HepG2 (cell line): Measurements from ENCODE around the gene TBXA2R. TPM values are rescaled to one million over a fixed set of nuclear protein-coding genes. Genes with fewer than 3 reads are reported as not detected.

ENCODE experiments used
- FOXP1 ChIP-seq, 2 experiments: fragments of 450-650 bp in 1 of 2; IDR thresholded peaks; 2 replicates each; pipeline ENCODE4 v1.6.1; 2017 to 2018; ENCODE audit warnings: antibody characterized with exemption in 1 of 2
- HMGA1 ChIP-seq: sonication (generic); formaldehyde crosslinking; conservative IDR thresholded peaks from 2 replicates; pipeline ENCODE4 v1.4.0; 2020; ENCODE audit warnings: missing genetic modification reagents
- HNRNPK ChIP-seq: fragments of 200-400 bp; formaldehyde crosslinking; IDR thresholded peaks from 2 replicates; pipeline ENCODE4 v1.6.1; 2018; ENCODE audit warnings: low read length, low read depth, moderate library complexity, mild to moderate bottlenecking; ENCODE audit not compliant: poor library complexity, severe bottlenecking
- IKZF1 ChIP-seq: fragments of 450-650 bp; IDR thresholded peaks from 2 replicates; pipeline ENCODE4 v1.7.1; 2016
- IRX3 ChIP-seq: sonication (generic); formaldehyde crosslinking; IDR thresholded peaks from 2 replicates; pipeline ENCODE4 v1.8.1; 2023; ENCODE audit warnings: mild to moderate bottlenecking, low read depth, missing genetic modification reagents, borderline replicate concordance
- KDM6A ChIP-seq: IDR thresholded peaks from 2 replicates; pipeline ENCODE4 v1.6.1; 2016; ENCODE audit warnings: low read depth
- MYC ChIP-seq: sonication (generic); formaldehyde crosslinking; IDR thresholded peaks from 2 replicates; pipeline ENCODE4 v1.9.0; 2021; ENCODE audit warnings: missing genetic modification reagents, borderline replicate concordance
- PHF8 ChIP-seq: sonication (generic); formaldehyde crosslinking; IDR thresholded peaks from 2 replicates; pipeline ENCODE4 v1.5.0; 2020; ENCODE audit warnings: missing genetic modification reagents
- RBFOX2 ChIP-seq: fragments of 200-400 bp; formaldehyde crosslinking; IDR thresholded peaks from 2 replicates; pipeline ENCODE4 v1.6.1; 2017; ENCODE audit warnings: low read depth, mild to moderate bottlenecking, low read length
- RCOR2 ChIP-seq: IDR thresholded peaks from 2 replicates; pipeline ENCODE4 v1.6.1; 2016; ENCODE audit warnings: missing biosample characterization, missing genetic modification reagents
- SMC3 ChIP-seq: IDR thresholded peaks from 2 replicates; pipeline ENCODE4 v1.6.1; 2011; ENCODE audit warnings: low read length, improper control_type of control experiment
- SNAPC2 ChIP-seq: sonication (generic); formaldehyde crosslinking; IDR thresholded peaks from 2 replicates; pipeline ENCODE4 v1.8.1; 2022; ENCODE audit warnings: mild to moderate bottlenecking, missing genetic modification reagents
- TAF1 ChIP-seq: sonication (generic); formaldehyde crosslinking; IDR thresholded peaks from 2 replicates; pipeline ENCODE4 v1.4.0; 2020; ENCODE audit warnings: missing genetic modification reagents
- ZBTB42 ChIP-seq: sonication (generic); formaldehyde crosslinking; IDR thresholded peaks from 2 replicates; pipeline ENCODE4 v1.5.0; 2020; ENCODE audit warnings: mild to moderate bottlenecking, missing genetic modification reagents
- ZC3H4 ChIP-seq: sonication (generic); formaldehyde crosslinking; IDR thresholded peaks from 2 replicates; pipeline ENCODE4 v1.4.0; 2020; ENCODE audit warnings: missing genetic modification reagents, borderline replicate concordance
- ZFY ChIP-seq: sonication (generic); formaldehyde crosslinking; IDR thresholded peaks from 2 replicates; pipeline ENCODE4 v1.4.0; 2020; ENCODE audit warnings: missing genetic modification reagents
- ZNF205 ChIP-seq: IDR thresholded peaks from 2 replicates; pipeline ENCODE4 v1.6.1; 2018; ENCODE audit warnings: missing biosample characterization, missing genetic modification reagents
- ZNF224 ChIP-seq: sonication (generic); formaldehyde crosslinking; IDR thresholded peaks from 2 replicates; pipeline ENCODE4 v1.5.0; 2020; ENCODE audit warnings: mild to moderate bottlenecking, missing genetic modification reagents
- ZNF33B ChIP-seq: sonication (generic); formaldehyde crosslinking; IDR thresholded peaks from 2 replicates; pipeline ENCODE4 v1.5.1; 2020; ENCODE audit warnings: mild to moderate bottlenecking, missing genetic modification reagents
- ZNF446 ChIP-seq: sonication (generic); formaldehyde crosslinking; IDR thresholded peaks from 2 replicates; pipeline ENCODE4 v1.5.0; 2020; ENCODE audit warnings: mild to moderate bottlenecking, missing genetic modification reagents
- ZNF569 ChIP-seq: sonication (generic); formaldehyde crosslinking; IDR thresholded peaks from 2 replicates; pipeline ENCODE4 v1.5.0; 2020; ENCODE audit warnings: mild to moderate bottlenecking, missing genetic modification reagents, moderate library complexity, borderline replicate concordance
- ZNF768 ChIP-seq: sonication (generic); formaldehyde crosslinking; IDR thresholded peaks from 2 replicates; pipeline ENCODE4 v1.4.0; 2020; ENCODE audit warnings: missing genetic modification reagents
- ZNF777 ChIP-seq: sonication (generic); formaldehyde crosslinking; IDR thresholded peaks from 2 replicates; pipeline ENCODE4 v1.4.0; 2020; ENCODE audit warnings: missing genetic modification reagents
- polyA plus RNA-seq, 8 experiments: library from polyadenylated mRNA; depleted of rRNA in 3 of 8; stranded (reverse) in 7 of 8; unstranded in 1 of 8; fragments of >200 nt; fragmentation: Illumina TruSeq in 4 of 8; extraction: Trizol in 4 of 8; gene quantifications; 2 replicates each; pipeline versions ENCODE4 v1.2.1 to v1.2.3, GENCODE V29; 2011 to 2016; ENCODE audit warnings: low read depth in 4 of 8, missing spikeins in 1 of 8, mixed read lengths in 1 of 8; ENCODE audit not compliant: insufficient read depth in 1 of 8
- total RNA-seq, 5 experiments: library from RNA; depleted of rRNA; stranded (reverse); fragments of >200 nt; fragmentation: Illumina TruSeq; extraction: Trizol; gene quantifications; 2 replicates each; pipeline ENCODE4 v1.2.3, GENCODE V29; 2016; ENCODE audit warnings: low read depth in 1 of 5
- TF ChIP-seq, protein P1 (sequence below): sonication (generic); formaldehyde crosslinking; IDR thresholded peaks from 2 replicates; pipeline ENCODE4 v1.8.0; 2022; ENCODE audit warnings: missing genetic modification reagents, mild to moderate bottlenecking, borderline replicate concordance
- TF ChIP-seq, protein P2 (sequence below): IDR thresholded peaks from 2 replicates; pipeline ENCODE4 v1.6.1; 2016; ENCODE audit warnings: mild to moderate bottlenecking, missing biosample characterization, missing genetic modification reagents
- TF ChIP-seq, protein P3 (sequence below): sonication (generic); formaldehyde crosslinking; conservative IDR thresholded peaks from 2 replicates; pipeline ENCODE4 v1.8.1; 2023; ENCODE audit warnings: missing genetic modification reagents

The TBXA2R gene
- total and polyA plus RNA-seq, 2 of the 13 experiments (the other 11 are each of a cell fraction or from before 2014, with no cell fraction given), result 0.09 TPM; not detected in 1

DNA sequence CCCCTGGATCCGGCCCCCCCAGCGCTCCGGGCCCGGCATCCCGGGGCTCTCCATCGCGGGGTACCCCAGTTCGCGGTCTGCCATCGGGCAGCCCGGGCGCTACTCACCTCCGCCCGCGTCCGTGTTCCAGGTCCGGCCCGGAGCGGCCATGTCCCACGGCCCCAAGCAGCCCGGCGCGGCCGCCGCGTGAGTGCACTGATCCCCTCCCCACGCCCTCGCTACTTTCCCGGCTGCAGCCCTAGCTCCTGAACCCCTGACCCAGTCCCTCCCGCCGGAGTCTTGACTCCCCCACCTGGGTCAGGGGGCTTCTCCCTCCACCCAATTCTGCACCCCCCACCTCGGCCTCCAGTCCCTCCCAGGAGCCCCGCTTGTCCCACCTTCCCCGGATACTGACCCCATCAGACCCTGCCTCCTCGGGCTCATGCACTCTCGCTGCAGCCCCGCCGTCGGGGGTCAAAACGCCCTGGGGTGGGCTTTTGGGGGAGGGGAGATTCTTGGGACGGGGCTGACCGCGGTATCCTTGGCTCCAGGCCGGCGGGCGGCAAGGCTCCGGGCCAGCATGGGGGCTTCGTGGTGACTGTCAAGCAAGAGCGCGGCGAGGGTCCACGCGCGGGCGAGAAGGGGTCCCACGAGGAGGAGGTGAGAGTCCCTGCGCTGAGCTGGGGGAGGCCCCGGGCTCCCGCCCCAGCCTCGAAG, 33.4 kb downstream of the TBXA2R start (continued):
- TF ChIP-seq, protein P1, sequence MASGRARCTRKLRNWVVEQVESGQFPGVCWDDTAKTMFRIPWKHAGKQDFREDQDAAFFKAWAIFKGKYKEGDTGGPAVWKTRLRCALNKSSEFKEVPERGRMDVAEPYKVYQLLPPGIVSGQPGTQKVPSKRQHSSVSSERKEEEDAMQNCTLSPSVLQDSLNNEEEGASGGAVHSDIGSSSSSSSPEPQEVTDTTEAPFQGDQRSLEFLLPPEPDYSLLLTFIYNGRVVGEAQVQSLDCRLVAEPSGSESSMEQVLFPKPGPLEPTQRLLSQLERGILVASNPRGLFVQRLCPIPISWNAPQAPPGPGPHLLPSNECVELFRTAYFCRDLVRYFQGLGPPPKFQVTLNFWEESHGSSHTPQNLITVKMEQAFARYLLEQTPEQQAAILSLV, result 0 out of 2 replicates have a peak, but pooled peaks have one; percentile 46
- TF ChIP-seq ZNF33B (CRISPR knock-in tag) (0 out of 2 replicates have a peak, but pooled peaks have one; percentile 28), ZNF569 (CRISPR knock-in tag) (no peak), HMGA1 (CRISPR knock-in tag) (no peak), ZNF205 (CRISPR knock-in tag) (no peak), IRX3 (CRISPR knock-in tag) (0 out of 2 replicates have a peak, but pooled peaks have one; percentile 31), ZC3H4 (CRISPR knock-in tag) (no peak), ZNF224 (CRISPR knock-in tag) (no peak), RBFOX2 (peak; percentile 54), KDM6A (no peak), PHF8 (CRISPR knock-in tag) (0 out of 2 replicates have a peak, but pooled peaks have one; percentile 15), SMC3 (no peak), FOXP1 (IDR thresholded peaks at IDR 0.05) (no peak), FOXP1 (CRISPR knock-in tag; IDR thresholded peaks at IDR 0.05) (no peak), RCOR2 (no peak), IKZF1 (no peak), SNAPC2 (0 out of 2 replicates have a peak, but pooled peaks have one; percentile 36), ZFY (CRISPR knock-in tag) (peak; percentile 32; the same call in 1 of the 2 replicates), ZNF777 (CRISPR knock-in tag) (peak; percentile 52; the same call in 1 of the 2 replicates), MYC (CRISPR knock-in tag) (peak; percentile 21; the same call in 1 of the 2 replicates), ZBTB42 (CRISPR knock-in tag) (0 out of 2 replicates have a peak, but pooled peaks have one; percentile 24), ZNF768 (CRISPR knock-in tag) (peak; percentile 8; the same call in 1 of the 2 replicates), HNRNPK (peak; percentile 15), ZNF446 (CRISPR knock-in tag) (no peak), TAF1 (CRISPR knock-in tag) (0 out of 2 replicates have a peak, but pooled peaks have one; percentile 21)
- TF ChIP-seq, protein P2, sequence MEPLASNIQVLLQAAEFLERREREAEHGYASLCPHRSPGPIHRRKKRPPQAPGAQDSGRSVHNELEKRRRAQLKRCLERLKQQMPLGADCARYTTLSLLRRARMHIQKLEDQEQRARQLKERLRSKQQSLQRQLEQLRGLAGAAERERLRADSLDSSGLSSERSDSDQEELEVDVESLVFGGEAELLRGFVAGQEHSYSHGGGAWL, result 0 out of 2 replicates have a peak, but pooled peaks have one; percentile 37
- TF ChIP-seq, protein P3, sequence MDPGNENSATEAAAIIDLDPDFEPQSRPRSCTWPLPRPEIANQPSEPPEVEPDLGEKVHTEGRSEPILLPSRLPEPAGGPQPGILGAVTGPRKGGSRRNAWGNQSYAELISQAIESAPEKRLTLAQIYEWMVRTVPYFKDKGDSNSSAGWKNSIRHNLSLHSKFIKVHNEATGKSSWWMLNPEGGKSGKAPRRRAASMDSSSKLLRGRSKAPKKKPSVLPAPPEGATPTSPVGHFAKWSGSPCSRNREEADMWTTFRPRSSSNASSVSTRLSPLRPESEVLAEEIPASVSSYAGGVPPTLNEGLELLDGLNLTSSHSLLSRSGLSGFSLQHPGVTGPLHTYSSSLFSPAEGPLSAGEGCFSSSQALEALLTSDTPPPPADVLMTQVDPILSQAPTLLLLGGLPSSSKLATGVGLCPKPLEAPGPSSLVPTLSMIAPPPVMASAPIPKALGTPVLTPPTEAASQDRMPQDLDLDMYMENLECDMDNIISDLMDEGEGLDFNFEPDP (CRISPR knock-in tag), result no peak
